NCI-H226 (cell line): Measurements from ENCODE around the gene CELSR2.

Experiments used
- DNase-seq: peaks from one replicate; pipeline ENCODE4 v3.0.0-alpha.2; 2015

CELSR2 gene

GRCh38 chr1:109229531-109230127 lies 19.7 kb upstream of the CELSR2 start:
- no peak for DNase-seq

- no peak for DNase-seq
Measured at GRCh38 chr1:109231066-109231465, 18.3 kb upstream of the CELSR2 start.

GRCh38 chr1:109235137-109235536 lies 14.2 kb upstream of the CELSR2 start:
- DNase-seq, result no peak

- no peak for DNase-seq
Measured at GRCh38 chr1:109237512-109237911, 11.8 kb upstream of the CELSR2 start.

- no peak for DNase-seq
Measured at GRCh38 chr1:109238382-109238781, 11.0 kb upstream of the CELSR2 start.

GRCh38 chr1:109239047-109239408 lies 10.3 kb upstream of the CELSR2 start:
- DNase-seq, result no peak

GRCh38 chr1:109239409-109240068 lies 9.8 kb upstream of the CELSR2 start:
- DNase-seq, result peak; percentile 50

GRCh38 chr1:109240158-109241152 lies 8.9 kb upstream of the CELSR2 start:
- DNase-seq, result peak; percentile 84

GRCh38 chr1:109241344-109241743 lies 8.0 kb upstream of the CELSR2 start:
- DNase-seq, result no peak

GRCh38 chr1:109241841-109242345 lies 7.4 kb upstream of the CELSR2 start:
- no peak for DNase-seq

- no peak for DNase-seq
Measured at GRCh38 chr1:109242387-109242786, 7.0 kb upstream of the CELSR2 start.

GRCh38 chr1:109243221-109243620 lies 6.1 kb upstream of the CELSR2 start:
- DNase-seq, result no peak

GRCh38 chr1:109243860-109244552 lies 5.3 kb upstream of the CELSR2 start:
- DNase-seq, result no peak

- no peak for DNase-seq
Measured at GRCh38 chr1:109246141-109246551, 3.2 kb upstream of the CELSR2 start.

- no peak for DNase-seq
Measured at GRCh38 chr1:109247401-109248365, 1.7 kb upstream of the CELSR2 start.

- no peak for DNase-seq
Measured at GRCh38 chr1:109248444-109248796, 919 bp upstream of the CELSR2 start.

GRCh38 chr1:109249654-109250401 lies 489 bp downstream of the CELSR2 start:
- DNase-seq, result no peak

GRCh38 chr1:109250454-109251276 lies 1.3 kb downstream of the CELSR2 start:
- no peak for DNase-seq

GRCh38 chr1:109251277-109252166 lies 2.2 kb downstream of the CELSR2 start:
- DNase-seq, result no peak
